ENCODE data around the gene PRSS2.

PRSS2 gene

DNA sequence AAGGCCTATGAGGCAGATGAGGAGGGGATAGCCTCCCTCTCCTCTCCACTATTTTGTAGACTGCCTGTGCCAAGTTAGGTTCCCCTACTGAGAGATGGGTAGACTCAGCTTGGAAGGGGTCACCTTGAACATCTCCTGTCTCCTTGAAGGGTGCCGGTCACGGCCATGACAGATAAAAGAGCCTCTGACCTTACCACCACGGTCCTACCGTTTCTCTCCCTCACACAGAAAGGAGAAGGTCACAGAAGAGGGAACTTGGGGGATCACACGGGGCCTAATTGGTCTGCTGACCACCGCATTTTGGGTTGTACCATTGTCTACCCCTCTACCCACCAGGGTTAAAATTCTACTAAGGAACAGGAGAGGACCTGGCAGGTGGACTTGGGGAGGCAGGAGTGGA is 17.0 kb downstream of the PRSS2 start:
- no peak for DNase-seq

DNA sequence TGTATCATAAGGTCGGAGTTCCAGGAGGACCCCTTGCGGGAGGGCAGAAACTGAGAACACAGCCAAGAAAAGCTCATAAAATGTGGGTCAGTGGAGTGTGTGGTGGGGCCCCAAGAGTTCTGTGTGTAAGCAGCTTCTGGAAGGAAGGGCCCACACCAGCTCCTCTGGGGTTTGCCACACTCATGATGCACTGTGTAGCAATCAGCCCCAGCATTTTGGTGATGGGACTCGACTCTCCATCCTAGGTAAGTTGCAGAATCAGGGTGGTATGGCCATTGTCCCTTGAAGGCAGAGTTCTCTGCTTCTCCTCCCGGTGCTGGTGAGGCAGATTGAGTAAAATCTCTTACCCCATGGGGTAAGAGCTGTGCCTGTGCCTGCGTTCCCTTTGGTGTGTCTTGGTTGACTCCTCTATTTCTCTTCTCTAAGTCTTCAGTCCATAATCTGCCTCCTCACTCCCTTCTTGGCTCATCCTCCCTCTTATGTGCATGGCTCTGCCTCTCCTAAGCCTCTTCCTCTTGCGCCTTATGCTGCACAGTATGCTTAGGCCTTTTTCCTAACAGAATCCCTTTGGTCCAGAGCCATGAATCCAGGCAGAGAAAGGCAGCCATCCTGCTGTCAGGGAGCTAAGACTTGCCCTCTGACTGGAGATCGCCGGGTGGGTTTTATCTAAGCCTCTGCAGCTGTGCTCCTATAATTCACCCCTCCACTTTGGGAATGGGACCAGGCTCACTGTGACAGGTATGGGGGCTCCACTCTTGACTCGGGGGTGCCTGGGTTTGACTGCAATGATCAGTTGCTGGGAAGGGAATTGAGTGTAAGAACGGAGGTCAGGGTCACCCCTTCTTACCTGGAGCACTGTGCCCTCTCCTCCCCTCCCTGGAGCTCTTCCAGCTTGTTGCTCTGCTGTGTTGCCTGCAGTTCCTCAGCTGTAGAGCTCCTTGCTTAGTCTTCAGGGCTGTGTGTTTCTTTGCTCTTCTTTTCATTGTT is 17.8 kb downstream of the PRSS2 start:
- DNase-seq = no peak

DNA sequence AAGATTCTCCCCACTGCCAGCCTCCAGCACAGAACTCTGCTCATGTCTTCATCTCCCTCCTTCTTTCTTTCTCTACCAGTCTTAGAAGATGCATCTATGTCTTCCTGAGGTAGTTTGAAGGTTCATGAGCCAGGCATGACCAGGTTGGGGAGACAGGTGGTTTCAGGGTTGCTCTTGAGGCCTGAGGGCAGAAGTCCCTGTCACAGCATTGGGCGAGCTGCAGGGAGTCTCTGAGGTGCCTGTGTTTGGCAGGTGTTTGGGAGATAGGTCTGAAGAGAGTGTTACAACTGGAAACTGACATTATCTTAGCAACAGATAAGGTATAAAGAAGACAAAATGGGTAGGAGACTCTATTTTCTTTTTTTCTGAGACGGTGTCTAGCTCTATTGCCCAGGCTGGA is 18.7 kb downstream of the PRSS2 start:
- DNase-seq = no peak

DNA sequence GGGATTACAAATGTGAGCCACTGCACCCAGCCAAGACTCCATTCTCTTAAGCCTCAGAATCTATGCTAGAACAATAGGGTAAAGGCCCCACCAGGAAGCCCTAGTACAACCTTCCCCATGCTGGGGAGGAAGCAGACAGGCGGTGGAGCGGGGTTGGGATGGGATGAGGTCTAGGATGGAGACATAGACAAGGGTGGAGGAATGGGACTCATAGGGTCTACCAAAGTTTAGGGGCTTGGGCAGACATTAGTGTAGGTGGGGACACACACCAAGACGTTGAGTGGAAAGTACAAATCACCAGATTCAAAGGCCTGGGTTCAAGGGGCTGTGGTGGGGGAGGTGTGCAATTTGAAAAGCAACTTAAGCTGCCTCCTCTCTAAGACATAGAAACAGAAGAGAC is 19.3 kb downstream of the PRSS2 start:
- DNase-seq = no peak

DNA sequence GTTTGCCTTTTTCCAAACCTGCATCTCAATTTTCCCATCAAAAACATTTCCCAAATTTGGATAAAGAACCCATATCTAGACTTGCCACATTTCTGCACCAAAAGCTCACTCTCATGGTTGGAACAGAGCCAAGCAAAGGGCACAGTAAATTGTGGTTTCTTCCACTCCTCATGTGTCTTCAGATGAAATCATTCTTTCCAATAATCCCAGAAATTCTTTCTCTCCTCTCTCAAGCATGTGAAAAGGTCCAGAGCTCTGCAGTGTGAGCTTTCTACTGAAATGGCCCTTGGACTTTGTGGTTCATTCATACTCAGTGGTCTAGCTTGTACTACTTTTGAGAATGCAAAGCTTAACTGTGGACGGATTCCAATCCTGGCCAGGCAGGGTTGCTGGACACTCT is 19.8 kb downstream of the PRSS2 start:
- DNase-seq = no peak

DNA sequence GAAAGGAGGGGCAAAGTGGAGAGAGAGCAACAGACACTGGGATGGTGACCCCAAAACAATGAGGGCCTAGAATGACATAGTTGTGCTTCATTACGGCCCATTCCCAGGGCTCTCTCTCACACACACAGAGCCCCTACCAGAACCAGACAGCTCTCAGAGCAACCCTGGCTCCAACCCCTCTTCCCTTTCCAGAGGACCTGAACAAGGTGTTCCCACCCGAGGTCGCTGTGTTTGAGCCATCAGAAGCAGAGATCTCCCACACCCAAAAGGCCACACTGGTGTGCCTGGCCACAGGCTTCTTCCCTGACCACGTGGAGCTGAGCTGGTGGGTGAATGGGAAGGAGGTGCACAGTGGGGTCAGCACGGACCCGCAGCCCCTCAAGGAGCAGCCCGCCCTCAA is 20.7 kb downstream of the PRSS2 start:
- no peak for DNase-seq

DNA sequence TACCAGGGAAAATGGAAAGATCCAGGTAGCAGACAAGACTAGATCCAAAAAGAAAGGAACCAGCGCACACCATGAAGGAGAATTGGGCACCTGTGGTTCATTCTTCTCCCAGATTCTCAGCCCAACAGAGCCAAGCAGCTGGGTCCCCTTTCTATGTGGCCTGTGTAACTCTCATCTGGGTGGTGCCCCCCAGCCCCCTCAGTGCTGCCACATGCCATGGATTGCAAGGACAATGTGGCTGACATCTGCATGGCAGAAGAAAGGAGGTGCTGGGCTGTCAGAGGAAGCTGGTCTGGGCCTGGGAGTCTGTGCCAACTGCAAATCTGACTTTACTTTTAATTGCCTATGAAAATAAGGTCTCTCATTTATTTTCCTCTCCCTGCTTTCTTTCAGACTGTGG is 21.4 kb downstream of the PRSS2 start:
- no peak for DNase-seq

DNA sequence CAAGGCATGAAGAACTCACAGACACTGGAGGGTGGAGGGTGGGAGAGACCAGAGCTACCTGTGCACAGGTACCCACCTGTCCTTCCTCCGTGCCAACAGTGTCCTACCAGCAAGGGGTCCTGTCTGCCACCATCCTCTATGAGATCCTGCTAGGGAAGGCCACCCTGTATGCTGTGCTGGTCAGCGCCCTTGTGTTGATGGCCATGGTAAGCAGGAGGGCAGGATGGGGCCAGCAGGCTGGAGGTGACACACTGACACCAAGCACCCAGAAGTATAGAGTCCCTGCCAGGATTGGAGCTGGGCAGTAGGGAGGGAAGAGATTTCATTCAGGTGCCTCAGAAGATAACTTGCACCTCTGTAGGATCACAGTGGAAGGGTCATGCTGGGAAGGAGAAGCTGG is 21.8 kb downstream of the PRSS2 start:
- no peak for DNase-seq

DNA sequence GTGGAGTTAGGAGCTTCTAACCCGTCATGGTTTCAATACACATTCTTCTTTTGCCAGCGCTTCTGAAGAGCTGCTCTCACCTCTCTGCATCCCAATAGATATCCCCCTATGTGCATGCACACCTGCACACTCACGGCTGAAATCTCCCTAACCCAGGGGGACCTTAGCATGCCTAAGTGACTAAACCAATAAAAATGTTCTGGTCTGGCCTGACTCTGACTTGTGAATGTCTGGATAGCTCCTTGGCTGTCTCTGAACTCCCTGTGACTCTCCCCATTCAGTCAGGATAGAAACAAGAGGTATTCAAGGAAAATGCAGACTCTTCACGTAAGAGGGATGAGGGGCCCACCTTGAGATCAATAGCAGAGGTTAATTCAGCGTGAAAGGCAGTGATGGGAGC is 22.4 kb downstream of the PRSS2 start:
- DNase-seq = no peak

DNA sequence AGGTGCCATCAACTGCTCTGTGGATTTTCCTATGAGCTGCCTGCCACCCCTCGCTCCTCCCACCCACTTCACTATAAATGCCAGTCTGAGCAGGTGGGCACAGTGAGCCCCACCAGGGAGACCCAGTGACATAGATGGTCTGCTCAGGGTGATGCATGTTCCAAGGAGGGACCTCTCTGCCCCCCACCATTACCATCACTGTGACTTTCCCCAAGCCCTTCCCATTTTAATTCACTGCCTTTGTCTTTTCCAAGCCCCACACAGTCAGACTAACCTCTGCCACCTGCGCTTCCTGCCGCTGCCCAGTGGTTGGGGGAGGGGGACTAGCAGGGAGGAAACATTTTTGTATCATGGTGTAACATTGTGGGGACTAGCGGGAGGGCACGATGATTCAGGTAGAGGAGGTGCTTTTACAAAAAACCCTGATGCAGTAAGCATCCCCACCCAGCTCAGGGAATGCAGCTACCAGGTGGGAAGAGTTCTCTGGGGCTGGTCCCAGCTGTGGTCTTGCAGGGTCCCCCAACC is 24.6 kb downstream of the PRSS2 start:
- DNase-seq = no peak

DNA sequence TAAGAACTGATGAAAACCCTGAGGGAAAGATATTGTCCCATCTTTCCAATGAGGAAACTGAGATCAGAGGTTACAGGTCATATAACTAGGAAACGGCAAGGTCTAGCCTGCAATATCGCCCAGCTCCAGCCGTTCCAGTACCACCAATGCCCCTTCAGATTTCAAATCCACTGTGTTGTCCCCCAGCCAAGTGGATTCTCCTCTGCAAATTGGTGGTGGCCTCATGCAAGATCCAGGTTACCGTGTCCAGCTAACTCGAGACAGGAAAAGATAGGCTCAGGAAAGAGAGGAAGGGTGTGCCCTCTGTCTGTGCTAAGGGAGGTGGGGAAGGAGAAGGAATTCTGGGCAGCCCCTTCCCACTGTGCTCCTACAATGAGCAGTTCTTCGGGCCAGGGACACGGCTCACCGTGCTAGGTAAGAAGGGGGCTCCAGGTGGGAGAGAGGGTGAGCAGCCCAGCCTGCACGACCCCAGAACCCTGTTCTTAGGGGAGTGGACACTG is 25.3 kb downstream of the PRSS2 start:
- no peak for DNase-seq

DNA sequence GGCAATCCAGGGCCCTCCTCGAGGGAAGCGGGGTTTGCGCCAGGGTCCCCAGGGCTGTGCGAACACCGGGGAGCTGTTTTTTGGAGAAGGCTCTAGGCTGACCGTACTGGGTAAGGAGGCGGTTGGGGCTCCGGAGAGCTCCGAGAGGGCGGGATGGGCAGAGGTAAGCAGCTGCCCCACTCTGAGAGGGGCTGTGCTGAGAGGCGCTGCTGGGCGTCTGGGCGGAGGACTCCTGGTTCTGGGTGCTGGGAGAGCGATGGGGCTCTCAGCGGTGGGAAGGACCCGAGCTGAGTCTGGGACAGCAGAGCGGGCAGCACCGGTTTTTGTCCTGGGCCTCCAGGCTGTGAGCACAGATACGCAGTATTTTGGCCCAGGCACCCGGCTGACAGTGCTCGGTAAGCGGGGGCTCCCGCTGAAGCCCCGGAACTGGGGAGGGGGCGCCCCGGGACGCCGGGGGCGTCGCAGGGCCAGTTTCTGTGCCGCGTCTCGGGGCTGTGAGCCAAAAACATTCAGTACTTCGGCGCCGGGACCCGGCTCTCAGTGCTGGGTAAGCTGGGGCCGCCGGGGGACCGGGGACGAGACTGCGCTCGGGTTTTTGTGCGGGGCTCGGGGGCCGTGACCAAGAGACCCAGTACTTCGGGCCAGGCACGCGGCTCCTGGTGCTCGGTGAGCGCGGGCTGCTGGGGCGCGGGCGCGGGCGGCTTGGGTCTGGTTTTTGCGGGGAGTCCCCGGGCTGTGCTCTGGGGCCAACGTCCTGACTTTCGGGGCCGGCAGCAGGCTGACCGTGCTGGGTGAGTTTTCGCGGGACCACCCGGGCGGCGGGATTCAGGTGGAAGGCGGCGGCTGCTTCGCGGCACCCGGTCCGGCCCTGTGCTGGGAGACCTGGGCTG is 26.0 kb downstream of the PRSS2 start:
- no peak for DNase-seq

DNA sequence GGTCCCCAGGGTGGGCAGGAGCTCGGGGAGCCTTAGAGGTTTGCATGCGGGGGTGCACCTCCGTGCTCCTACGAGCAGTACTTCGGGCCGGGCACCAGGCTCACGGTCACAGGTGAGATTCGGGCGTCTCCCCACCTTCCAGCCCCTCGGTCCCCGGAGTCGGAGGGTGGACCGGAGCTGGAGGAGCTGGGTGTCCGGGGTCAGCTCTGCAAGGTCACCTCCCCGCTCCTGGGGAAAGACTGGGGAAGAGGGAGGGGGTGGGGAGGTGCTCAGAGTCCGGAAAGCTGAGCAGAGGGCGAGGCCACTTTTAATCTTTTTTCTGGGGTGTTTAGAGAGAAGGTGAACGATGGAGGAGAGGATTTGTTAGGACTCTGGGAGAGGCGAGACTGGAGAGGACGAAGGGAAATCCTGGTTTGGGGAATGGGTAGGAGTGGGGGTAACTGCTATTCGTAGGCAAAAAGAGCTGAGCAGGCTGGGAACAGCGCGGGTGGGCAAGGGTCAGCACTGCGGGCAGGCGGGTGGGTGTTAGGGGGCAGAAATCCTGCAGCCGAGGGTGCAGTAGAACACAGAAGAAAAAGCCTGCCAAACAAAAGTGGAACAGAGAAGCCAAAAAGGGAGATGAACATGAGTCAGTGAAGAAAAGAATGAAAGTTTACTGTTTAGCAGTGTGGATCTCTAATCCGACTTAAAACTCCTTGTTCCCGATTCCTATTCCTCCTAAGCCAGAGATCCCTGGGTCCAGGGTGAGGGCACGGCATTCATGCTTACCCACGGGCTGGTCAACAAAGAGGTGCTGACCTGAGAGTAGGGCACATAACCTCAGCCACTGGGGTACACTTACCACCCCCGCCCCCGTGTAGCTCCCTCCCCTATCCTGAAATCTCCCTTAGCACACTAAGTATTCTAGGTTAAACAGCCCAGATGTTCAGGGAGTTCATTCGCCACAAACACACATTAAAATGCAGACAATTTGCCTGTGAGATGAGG is 26.9 kb downstream of the PRSS2 start:
- no peak for DNase-seq

DNA sequence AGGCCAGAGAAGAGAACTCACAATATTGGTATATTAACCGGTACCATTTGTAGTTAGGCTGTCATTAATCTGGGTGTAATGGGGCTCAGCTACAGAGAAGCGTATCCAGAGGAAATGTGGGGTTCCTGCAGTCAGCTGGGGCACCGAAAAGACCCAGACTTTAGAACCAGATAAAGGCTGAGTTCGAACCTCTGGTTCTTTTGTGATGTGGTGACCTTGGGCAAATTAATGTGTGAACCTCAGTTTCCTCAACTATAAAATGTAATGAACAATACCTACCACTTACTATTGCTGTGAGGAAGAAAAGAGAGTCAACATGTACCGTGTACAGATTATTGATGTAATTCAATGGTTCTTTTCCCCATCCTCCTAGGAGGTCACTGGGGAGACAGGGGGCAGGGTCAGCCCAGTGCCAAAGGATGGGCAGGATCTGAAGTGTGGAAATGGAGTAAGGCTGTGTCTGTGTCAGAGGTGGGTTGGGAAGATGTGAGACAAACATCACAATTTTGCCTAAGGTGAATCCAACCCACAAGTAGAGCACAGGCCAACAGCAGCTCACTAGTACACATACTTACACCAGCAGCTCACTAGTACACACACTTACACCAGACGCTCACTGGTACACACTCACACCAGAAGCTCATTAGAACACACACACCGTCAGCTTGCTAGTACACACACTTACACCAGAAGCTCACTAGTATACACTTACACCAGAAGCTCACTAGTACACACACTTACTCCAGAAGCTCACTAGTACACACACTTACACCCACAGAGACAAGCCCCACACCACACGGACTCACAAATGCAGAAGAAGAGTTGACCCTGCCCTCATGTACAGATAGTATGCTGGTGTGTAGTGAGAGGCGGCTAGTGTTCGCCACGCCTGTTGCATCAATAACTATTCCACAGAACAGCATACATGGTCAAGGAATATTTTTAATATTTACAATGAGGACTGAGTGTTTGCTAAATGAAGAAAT is 28.0 kb downstream of the PRSS2 start:
- no peak for DNase-seq

DNA sequence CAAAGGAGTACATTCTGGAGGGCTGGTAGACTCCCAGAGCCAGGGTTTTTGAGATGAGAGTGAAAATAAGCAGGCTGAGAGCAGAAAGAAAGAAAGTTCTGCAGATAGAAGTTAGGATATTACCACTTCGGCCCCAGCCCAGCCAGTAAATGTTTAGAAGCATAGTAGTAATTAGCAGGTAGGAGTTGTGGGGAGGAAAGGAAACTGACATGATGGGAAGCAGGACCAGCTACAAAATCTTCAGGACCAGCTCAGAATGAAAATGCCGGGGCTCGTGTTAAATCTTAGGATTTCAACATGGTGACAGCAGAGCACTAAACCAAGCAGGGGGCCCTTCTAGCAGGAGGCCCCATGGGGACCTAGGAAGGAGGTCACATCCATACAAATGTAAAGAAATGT is 28.7 kb downstream of the PRSS2 start:
- no peak for DNase-seq

DNA sequence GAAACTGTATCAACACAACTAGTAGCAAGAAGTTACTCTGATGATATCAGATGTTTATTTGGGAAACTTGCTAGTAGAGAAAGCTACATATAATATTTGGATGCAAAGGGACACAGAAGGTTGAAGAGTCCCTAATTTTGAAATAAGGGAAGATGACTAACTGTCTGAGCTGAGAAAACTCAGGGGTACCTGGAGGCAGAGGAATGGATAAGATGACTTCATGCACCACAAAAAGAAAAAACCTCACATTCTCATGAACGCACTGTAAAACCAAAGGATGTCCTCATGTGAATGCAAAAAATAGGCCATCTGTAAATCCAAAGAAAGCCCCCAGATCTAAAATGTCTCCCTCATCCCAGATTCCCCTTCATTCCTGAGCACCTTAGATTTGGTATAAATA is 29.3 kb downstream of the PRSS2 start:
- DNase-seq = no peak

DNA sequence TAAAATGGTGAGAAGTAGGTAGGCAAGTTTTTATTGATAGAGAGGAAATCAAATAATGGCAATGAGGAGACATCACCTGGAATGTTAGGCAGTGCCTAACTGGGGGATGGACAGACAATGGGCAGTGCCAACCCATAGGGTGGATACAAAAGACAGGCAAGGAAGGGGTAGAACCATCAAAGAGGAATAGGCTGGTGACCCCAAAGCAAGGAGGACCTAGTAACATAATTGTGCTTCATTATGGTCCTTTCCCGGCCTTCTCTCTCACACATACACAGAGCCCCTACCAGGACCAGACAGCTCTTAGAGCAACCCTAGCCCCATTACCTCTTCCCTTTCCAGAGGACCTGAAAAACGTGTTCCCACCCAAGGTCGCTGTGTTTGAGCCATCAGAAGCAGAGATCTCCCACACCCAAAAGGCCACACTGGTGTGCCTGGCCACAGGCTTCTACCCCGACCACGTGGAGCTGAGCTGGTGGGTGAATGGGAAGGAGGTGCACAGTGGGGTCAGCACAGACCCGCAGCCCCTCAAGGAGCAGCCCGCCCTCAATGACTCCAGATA is 30.0 kb downstream of the PRSS2 start:
- no peak for DNase-seq

DNA sequence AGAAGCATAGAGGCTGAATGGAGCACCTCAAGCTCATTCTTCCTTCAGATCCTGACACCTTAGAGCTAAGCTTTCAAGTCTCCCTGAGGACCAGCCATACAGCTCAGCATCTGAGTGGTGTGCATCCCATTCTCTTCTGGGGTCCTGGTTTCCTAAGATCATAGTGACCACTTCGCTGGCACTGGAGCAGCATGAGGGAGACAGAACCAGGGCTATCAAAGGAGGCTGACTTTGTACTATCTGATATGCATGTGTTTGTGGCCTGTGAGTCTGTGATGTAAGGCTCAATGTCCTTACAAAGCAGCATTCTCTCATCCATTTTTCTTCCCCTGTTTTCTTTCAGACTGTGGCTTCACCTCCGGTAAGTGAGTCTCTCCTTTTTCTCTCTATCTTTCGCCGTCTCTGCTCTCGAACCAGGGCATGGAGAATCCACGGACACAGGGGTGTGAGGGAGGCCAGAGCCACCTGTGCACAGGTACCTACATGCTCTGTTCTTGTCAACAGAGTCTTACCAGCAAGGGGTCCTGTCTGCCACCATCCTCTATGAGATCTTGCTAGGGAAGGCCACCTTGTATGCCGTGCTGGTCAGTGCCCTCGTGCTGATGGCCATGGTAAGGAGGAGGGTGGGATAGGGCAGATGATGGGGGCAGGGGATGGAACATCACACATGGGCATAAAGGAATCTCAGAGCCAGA is 31.0 kb downstream of the PRSS2 start:
- DNase-seq = no peak

DNA sequence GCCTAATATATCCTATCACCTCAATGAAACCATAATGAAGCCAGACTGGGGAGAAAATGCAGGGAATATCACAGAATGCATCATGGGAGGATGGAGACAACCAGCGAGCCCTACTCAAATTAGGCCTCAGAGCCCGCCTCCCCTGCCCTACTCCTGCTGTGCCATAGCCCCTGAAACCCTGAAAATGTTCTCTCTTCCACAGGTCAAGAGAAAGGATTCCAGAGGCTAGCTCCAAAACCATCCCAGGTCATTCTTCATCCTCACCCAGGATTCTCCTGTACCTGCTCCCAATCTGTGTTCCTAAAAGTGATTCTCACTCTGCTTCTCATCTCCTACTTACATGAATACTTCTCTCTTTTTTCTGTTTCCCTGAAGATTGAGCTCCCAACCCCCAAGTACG is 31.5 kb downstream of the PRSS2 start:
- no peak for DNase-seq

DNA sequence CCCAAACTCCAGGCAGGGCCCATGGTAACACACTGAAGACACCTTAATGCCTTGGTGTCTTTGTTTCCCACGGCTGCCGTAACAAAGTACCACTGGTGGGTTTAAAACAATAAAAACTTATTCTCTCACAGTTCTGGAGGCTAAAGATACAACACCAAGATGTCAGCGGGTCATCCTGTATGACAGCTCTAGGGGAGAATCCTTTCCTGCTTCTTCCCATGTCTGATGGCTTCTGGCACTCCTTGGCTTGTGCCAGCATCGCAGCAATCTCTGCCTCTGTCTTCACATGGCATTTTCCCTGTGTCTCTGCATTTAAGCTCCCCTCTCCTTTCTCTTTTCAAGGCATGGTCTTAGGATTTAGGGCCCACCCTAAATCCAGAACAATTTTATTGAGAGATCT is 33.1 kb downstream of the PRSS2 start:
- DNase-seq = no peak
